HepG2 (cell line): ENCODE data around the gene SEC62.

Source experiments
- ARID4A ChIP-seq: sonication (generic); formaldehyde crosslinking; IDR thresholded peaks from 2 replicates; pipeline ENCODE4 v1.5.0; 2020; ENCODE audit warnings: mild to moderate bottlenecking, missing genetic modification reagents, borderline replicate concordance
- ARNT ChIP-seq: fragments of 450-650 bp; IDR thresholded peaks from 2 replicates; pipeline ENCODE4 v1.6.1; 2017
- ATF1 ChIP-seq: IDR thresholded peaks from 2 replicates; pipeline ENCODE4 v1.6.1; 2016; ENCODE audit warnings: mild to moderate bottlenecking, control low read depth
- CBX2 ChIP-seq, 2 experiments: fragments of 200-600 bp in 1 of 2; sonication (generic); formaldehyde crosslinking in 1 of 2; IDR thresholded peaks; 2 replicates each; pipeline versions ENCODE4 v1.7.0 to v1.8.1; 2018 to 2022; ENCODE audit warnings: low read depth in 2 of 2, low read length in 1 of 2, mild to moderate bottlenecking in 1 of 2, missing genetic modification reagents in 1 of 2
- EP300 ChIP-seq, 3 experiments: sonication (generic) in 1 of 3; formaldehyde crosslinking in 1 of 3; IDR thresholded peaks; 2 replicates each; pipeline versions ENCODE4 v1.5.1 to v1.6.1; 2011 to 2020; ENCODE audit warnings: low read depth in 2 of 3, low read length in 2 of 3, borderline replicate concordance in 1 of 3, improper control_type of control experiment in 1 of 3, mild to moderate bottlenecking in 1 of 3, missing genetic modification reagents in 1 of 3, moderate library complexity in 1 of 3
- FUBP1 ChIP-seq: sonication (generic); formaldehyde crosslinking; IDR thresholded peaks from 2 replicates; pipeline ENCODE4 v1.5.1; 2020; ENCODE audit warnings: missing genetic modification reagents, mild to moderate bottlenecking, borderline replicate concordance
- KLF9 ChIP-seq: IDR thresholded peaks from 2 replicates; pipeline ENCODE4 v1.6.1; 2016; ENCODE audit warnings: low read depth
- POLR2AphosphoS2 ChIP-seq: IDR thresholded peaks from 2 replicates; pipeline ENCODE4 v1.6.1; 2011; ENCODE audit warnings: low read depth, low read length, improper control_type of control experiment
- RAD21 ChIP-seq: fragments of 450-650 bp; formaldehyde crosslinking; IDR thresholded peaks from 2 replicates; pipeline ENCODE4 v1.5.0; 2020; ENCODE audit warnings: mild to moderate bottlenecking
- TBP ChIP-seq: sonication (generic); formaldehyde crosslinking; IDR thresholded peaks from 2 replicates; pipeline ENCODE4 v1.5.0; 2020; ENCODE audit warnings: missing genetic modification reagents
- YY1 ChIP-seq: IDR thresholded peaks from 2 replicates; pipeline ENCODE4 v1.6.1; 2011; ENCODE audit warnings: low read length, low read depth, moderate library complexity, mild to moderate bottlenecking; ENCODE audit not compliant: insufficient read depth, insufficient replicate concordance
- ZBTB43 ChIP-seq: sonication (generic); formaldehyde crosslinking; conservative IDR thresholded peaks from 2 replicates; pipeline ENCODE4 v1.4.0; 2020; ENCODE audit warnings: missing genetic modification reagents
- ZNF543 ChIP-seq: sonication (generic); formaldehyde crosslinking; IDR thresholded peaks from 2 replicates; pipeline ENCODE4 v1.4.0; 2020; ENCODE audit warnings: mild to moderate bottlenecking, missing genetic modification reagents

GRCh38 chr3:169969174-169970095 lies 2.8 kb downstream of the SEC62 start:
- TF ChIP-seq ARID4A (CRISPR knock-in tag) (no peak), TBP (no peak), KLF9 (CRISPR knock-in tag) (no peak), RAD21 (CRISPR knock-in tag) (no peak), YY1 (no peak), POLR2AphosphoS2 (no peak), ZBTB43 (no peak), FUBP1 (CRISPR knock-in tag) (no peak), CBX2 (IDR thresholded peaks at IDR 0.05; ENCODE audit: low read depth, low read length) (no peak), CBX2 (CRISPR knock-in tag; IDR thresholded peaks at IDR 0.05; ENCODE audit: low read depth) (no peak), ZNF543 (CRISPR knock-in tag) (no peak), EP300 (IDR thresholded peaks at IDR 0.05; ENCODE audit: low read depth in 2 of 2, low read length in 2 of 2) (no peak), EP300 (CRISPR knock-in tag; IDR thresholded peaks at IDR 0.05; ENCODE audit: borderline replicate concordance) (no peak), ARNT (no peak), ATF1 (CRISPR knock-in tag) (no peak)
